Medulla oblongata (tissue), 1 donor: ENCODE data around the gene CDC45.

Source experiments
- DNase-seq: peaks from one replicate; pipeline ENCODE4 v3.0.0-alpha.2; 2015; ENCODE audit errors: extremely low spot score

The CDC45 gene

DNA sequence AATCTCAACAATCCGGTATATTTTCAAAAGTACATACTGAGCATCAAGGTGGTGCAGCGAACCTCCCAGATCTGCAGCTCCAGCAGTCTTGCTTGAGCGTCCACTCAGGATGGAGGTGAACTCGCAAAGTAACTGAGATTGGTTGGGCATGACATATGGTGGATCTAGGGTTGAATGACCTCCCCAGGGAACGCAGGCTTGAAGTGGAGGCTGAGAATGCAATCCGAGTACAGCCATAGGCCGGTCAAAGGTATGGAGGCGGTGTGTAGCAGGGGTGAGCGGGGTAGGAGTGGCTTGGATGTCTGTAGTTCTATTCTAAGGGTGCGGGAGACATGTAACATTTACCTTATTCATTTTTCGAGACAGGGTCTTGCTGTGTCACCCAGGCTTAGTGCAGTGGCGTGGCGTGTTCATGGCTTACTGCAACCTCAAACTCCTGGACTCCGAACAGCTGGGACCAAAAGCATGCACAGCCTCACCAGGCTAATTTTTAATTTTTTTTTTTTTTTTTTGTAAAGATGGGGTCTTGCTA is 31.6 kb upstream of the CDC45 start:
- DNase-seq: peak; percentile 36

DNA sequence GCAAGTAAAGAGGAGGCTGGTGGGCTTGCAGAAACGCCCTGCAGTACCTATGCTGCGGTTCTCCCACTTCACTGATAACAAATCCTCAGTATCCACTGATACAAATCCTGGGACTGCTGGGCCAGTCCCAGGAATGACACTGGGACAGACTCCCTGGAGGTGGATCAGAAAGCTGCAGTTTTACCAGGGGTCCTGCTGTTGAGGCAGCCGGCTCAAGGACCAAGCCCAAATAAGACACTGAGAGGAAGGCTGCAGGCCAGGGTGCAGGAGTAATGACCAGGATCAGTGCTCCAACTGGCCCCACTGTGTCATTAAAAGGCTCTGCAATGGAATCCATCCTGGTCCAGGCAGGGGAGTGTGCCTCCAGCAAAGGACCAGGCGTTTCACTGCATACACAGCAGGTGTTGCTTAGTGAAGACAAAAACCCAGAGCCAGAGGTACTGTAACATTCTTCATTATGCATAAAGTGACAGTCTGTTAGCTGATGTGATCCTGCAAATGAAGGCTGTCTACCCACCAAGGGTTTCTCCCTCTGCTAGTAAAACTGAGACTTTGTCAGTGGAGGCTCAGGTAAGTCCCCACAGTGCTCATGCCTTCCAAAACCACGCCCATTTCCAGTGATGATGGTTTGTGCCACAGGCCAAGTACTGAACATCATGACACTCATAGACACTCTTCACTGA is 30.8 kb upstream of the CDC45 start:
- DNase-seq: no peak

DNA sequence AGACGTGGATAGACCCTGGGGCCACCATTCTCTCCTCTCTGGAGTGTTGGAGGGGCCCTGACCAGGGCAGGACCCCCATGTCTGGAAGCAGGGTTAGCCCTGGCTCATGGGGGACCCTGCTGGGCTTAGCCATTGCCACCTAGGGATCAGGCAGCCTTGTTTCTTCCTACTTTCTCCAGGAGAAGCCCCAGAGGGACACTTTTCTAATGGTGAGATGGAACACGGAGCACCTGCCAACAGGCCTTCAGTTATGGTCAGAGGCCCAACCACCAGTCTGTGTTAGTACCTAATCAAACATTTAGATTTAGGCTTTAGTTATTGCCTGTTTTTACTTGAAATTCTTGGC is 30.3 kb upstream of the CDC45 start:
- no peak for DNase-seq

DNA sequence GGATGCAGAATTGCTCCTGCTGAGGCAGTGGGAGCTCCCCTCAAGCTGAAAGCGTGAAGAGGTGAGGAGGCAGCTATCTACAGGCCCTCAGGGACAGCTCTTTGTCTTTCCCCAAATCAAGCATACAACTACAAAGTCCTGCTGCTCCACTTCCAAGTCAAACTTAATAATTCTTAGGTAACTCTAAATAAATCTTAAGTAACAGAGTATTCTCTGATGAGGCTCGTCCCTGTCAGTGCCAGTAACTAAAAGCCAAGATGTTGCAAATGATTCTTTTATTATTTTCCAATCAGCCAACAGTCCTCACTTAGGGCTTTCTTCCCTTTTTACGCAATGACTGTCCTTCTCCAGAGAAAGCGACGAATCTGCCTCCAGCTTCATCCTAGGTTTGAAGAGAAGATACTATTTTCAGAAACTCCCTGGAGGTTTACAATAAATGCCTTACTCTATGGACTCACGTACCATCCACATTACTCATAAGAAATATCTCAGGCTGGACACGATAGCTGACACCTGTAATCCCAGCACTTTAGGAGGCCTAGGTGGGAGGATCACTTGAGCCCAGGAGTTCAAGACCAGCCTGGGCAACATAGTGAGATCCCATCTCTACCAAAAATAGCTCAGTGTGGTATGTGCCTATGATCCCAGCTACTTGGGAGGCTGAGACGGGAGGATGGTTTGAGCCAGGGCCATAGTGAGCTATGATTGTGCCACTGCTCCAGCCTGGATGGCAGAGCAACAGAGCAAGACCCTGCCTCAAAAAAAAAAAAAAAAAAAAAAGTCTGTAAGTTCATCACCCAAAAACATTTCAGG is 29.2 kb upstream of the CDC45 start:
- DNase-seq: no peak

DNA sequence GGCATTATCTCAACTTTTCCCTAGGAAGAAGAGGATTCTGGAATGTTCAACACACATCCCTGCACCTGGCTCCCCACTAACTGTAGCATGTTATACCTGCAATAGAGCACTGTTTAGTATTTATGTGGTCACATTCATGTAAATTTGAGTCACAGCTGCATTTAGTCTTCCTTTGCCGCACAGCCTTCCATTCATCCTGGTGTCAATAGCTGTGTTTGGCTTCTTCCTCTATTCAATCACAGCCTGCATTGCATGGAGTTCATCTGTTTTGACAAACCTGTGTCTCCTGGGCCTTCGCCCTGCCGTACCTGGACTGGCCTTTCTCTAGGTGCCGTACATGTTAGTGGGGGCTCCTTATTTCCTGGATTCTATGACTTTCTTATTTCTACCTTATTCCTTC is 28.1 kb upstream of the CDC45 start:
- no peak for DNase-seq

DNA sequence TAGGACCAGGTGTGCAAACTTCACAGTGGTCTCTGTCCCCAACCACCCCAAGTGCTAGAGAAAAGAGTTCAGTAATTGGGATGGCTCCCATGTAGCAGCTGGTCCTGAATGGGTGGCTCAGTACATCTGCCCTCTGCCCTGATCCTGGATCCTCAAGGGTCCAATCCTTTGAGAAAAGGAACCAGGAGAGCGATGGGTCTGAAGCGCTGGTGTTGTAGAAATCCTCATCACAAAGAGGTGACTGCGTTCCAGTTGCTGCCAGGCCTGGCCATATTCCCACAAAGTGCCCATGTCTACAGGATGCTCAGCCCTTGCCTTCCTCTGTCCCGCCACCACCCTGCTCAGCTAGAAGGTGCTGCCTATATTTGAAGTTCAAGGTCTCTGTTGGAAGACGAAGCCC is 26.0 kb upstream of the CDC45 start:
- DNase-seq: no peak

DNA sequence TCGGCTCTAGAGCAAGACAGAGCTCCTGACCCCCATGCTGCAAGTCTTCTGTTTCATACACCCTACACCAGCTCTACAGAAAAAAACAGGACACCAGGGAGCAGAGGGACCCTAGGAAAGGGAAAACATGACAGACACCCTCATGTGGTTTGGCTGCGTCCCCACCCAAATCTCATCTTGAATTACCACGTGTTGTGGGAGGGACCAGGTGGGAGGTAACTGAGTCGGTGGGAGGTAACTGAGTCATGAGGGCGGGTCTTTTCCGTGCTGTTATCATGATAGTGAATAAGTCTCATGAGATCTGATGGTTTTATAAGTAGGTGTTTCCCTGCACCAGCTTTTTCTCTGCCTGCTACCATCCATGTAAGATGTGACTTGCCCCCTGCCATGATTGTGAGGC is 25.6 kb upstream of the CDC45 start:
- no peak for DNase-seq

DNA sequence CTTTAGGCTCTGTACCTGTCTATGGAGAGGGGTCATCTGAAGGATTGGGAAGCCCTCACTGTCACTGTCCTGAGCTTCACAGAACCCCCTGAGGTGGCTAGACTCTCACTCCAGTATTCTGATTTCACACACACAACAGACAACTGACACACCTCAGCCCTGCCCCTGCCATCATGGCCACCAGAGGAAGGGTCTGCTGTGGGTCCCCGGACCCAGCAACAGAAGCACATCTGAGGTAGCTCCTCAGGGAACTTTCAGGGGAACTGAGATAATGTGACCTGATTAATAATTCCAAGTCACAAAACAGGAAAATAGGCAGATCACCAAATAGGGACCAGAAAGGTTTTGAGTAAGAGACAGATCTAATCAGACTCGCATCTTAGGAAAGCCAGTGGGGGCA is 24.7 kb upstream of the CDC45 start:
- DNase-seq: no peak

DNA sequence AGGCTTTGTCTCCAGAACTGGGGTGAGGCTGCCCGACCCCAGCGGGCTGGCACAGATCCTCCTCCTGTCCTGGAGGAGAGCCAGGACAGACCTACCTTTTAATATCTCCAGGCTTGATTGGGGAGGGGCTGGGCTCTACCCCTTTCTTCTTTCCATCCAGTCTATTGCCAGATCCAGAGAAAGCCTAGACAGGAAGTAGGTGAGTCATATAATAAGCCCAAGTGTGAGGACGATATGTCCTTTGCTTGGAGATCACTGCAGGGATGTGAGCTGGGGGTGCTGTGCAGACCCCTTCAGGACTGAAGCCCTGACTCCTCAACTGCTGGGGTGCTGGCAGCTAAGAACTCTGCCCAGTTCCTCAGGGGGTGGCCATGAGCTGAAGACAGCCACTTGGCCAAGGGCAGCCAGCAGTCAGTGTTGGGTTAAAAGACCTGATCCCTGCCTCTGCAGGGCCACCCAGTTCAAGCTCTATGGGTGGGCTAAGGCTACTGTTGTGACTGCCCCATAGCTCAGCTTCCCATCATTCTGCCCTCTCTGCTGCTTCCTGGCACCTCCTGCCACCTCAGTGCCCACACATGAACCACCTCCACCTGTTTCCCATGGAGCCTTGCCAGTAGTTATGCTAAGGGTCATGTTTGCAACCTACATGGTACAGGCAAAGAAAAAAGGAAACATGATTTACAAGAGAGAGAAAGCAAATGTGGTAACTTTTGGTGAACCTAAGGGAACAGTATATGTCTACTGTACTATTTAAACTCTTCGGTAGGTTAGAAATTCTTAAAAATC is 23.9 kb upstream of the CDC45 start:
- DNase-seq: no peak

DNA sequence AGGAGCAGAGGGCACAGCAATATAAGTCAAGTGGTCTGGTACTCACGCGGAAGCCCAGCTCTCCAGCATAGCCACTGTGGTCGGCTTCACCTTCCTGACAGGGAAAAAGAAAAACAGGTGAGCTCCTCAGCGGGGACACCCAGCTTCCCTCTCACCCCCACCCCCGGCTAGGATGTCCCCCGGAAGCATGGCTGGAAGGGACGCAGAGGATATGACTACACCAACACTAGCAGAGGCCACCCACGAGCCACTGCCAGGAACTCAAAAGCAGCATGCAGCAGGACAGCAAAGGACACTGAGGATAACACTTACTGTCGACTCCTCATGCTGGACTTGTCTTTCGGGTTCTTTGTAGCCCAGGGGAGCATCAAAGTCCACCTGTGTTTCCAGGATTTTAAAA is 23.2 kb upstream of the CDC45 start:
- no peak for DNase-seq

DNA sequence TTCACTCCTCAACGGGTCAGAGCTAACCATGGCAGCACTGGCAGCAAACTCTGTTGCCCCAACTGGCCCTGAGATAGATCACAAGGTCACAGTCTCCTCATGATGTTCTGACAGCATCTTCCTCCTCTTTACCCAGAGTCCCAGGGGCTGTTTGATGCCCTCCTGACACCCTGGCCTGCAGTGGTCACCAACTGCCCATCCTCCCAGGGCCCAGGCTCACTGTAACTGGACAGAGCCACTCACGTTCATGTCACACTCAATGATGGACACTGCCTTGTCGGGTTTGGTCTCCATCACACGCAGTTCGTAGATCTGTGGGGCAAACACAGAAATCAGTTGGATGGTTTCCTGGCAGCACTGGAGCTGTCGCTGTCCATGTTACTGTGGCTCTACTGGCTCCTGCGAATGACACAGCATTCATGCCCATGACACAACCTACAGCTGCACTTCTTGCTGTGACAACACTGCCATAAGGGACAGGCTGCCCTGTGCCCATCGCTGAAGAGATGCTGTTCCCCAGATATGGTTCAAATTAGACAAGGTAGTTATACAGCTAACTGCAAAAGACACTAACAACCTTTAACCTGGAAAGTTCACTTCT is 21.8 kb upstream of the CDC45 start:
- DNase-seq: no peak

DNA sequence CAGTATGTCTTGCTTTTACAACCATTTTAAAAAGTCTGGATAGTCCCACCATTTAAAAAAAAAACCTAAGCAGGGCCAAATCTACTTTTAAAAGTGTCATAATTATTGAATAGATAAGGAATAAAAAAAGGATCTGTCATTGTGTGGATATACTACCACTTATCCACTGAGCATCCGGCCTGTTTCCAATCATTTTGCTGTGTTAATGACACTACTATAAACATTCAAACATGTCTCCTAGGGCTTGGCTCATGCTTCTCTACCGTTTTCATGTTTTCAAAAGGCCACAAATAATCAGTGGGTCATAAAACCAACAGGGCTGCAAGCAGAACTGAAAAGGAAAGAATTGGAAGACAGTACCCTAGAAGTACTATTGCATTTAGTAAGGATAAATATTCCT is 19.7 kb upstream of the CDC45 start:
- DNase-seq: no peak

DNA sequence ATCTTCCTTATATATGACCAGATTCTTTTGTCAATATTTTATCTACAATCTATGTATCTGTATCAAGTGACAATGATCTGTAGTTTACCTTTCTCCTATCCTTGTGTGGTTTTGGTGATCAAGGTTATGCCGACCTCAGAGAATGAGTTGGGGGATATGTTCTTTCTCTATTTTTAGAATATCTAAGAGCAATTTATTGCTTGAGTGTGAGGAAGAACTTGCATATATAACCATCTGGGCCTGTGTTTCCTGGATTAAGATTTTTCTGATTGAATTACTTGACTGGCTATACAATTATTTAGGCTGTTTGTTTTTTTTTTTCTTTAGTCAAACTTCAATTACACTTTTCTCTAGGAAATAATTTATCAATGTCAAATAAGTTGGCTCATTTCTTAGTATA is 18.2 kb upstream of the CDC45 start:
- DNase-seq: no peak

DNA sequence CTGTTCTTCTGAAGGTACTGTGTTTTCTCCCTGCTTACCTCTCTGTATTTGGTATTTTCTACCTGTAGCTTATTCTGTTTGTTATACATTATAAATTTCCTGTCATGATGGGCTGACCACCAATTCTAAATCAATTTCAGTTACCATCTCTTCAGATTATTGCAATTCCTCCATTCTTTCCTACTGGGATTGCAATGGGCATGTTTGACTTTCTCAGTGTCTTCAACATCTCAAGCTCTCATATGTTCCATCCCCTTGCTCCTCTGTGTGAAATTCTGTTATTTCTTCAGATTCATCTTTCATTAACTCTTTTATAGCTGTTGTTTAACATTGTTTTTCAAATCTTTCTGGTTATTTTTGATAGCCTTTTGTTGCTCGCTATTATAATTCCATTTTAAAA is 16.7 kb upstream of the CDC45 start:
- no peak for DNase-seq

DNA sequence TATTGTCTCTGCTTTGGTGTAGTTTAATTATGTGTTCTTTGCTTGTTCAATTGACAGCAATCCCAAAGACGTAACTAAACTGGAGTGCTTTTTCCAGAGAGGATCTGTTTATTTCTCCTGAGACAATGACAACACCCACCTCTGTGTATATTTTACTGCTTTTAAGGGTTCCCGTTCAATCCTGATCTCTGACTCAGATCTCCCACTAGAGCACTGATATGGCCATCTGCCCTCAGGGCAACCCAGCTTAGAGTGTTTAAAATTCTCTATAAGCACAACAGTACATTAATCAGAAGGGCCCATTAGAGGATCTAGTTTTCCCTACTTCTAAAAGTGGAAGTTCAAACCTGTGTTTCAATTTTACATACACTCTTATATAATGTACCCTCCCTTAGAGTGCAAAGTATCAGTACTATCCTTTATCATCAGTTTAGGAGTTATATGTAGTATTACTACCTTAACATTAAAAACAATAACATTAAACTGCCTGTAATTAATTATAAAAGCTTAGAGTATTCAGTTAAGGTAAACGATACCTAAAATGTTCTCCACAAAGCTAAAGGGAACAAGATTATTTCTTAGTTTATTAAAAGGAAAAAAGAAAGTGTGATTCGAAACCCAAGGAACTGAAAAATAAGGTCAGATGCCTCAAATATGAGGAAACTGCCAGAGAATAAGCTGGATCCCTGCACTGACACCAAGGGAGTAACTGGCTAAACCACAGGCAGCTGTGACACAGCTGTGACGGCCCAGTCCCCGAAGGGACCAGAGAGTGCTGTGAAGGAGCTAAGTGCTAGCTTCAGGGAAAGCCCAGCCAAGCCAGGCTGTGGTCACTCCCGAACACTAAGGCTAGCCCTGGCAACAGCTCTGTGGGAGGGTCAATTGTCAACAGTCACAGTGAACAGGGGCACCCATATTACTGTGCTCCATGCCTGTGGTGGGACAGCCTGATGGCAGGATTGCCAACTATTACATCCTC is 15.9 kb upstream of the CDC45 start:
- DNase-seq: no peak

DNA sequence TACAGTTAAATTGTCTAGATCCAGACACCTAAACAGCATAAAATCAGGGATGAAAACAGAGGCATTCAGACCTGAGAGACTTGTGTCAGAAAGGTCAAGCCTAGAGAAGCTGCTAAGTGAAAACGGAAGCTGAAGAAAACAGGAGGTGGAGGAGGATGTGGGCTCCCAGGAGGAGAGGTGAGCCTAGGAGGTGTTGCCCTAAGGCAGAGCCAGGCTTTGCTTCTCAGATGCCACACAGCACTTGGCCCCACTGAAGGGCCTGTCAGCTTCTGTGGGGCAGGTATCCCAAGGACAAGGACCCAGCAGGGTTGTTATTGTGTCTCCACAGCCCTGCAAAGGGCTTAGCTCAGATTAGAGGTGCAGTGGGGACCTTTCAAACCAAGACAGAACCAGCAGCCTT is 15.2 kb upstream of the CDC45 start:
- DNase-seq: no peak

DNA sequence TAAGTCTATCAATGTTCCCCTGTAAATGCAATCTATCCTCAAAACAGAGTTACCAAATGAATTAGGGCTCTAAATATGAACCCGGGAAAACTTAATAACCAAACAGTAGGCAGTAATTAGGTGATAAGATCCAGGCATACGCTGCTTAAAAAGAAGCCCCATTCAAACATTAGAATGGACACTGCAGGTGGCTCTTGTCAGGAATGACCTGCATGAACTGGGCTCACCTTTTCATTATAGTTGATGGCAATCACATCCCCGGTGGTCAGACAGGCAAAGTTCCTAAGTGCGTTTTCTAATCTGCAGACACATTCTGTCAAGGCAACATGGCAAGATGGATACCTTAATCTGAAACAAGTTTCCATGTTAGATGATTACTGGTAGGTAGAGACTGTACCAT is 14.7 kb upstream of the CDC45 start:
- DNase-seq: no peak

DNA sequence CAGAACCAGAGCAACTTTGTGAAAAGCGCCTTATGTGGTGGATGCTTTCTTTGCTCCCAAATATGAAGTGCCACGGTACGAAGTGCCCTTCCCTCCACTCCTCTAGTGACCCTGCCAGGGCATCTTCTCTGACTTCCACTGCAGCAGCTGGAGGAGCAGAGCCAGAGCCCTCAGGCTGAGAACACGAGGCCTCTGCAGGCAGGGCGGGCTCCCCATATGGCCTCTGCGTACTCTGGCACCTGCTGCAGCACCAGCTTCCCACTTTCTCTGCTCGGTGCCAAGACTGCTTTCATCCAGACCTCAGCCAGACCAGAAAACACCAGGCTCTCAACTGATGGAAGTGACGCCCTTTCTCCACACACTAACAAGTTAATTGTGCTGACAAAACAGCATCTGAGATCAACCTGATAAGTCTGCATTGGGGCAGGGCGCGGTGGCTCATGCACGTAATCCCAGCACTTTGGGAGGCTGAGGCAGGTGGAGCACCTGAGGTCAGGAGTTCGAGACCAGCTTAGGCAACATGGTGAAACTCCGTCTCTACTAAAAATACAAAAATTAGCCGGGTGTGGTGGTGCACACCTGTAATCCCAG is 13.5 kb upstream of the CDC45 start:
- DNase-seq: no peak

DNA sequence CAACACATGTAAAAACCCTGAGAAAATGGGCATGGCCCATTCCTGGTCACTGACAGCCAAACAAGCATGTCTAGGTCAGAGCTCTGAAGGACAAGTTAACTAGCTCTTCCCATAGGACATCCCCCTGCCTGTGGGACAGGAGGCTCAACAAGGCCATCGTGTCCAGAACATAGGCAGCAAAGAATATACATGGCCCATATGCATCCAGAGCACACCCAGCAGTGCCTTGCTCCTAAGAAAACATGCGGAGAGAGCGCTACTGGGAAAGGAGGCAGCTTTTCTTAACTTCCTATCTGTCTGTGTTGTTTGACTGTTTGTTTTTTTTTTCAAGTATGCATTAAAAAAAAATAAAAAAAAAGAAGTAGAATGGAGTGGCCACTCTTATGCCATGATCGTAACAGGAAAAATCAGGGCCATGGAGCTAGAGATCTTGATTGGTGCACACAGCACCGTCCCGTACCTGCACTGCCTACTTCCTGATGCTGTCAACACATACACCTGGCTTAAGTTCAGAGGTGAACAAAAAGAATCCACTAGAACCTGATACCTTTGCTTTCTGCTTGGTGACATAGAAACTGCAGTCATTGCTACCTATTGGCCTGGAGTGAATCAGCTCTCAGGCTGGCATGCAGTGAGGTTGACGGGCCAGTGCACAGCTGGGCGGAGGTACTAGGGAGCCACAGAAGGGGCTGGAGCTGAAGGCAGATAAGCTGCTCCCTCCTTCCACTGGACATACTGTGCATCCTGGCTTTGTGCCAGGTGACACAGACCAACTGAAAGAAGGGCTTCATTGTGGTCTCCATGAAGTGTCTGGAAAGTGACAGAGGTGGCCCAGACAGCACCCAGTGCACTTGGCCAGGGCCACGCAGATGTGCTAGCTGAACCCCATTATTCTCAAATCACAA is 12.6 kb upstream of the CDC45 start:
- no peak for DNase-seq

DNA sequence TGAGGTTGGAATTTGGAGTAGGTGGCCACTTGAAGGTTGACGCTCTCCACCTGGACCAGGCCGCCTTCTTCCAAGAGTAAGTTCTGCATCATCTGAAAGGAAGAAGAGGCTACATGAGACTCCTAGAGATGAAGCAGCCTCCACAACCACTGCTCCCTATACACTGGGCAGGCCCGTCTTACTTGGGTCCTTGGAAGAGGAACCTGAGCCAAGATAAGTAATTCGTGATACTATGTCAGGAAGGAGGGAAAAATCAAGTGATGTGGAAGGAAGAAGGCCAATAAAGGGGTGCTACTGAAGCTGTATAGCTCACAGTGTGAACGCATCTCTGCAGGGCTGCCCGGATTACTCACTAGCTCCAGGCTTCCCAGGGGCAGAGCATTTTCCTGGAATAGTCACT is 11.8 kb upstream of the CDC45 start:
- DNase-seq: no peak
